ENCODE measurements around the gene RFESD.

RFESD gene

DNA sequence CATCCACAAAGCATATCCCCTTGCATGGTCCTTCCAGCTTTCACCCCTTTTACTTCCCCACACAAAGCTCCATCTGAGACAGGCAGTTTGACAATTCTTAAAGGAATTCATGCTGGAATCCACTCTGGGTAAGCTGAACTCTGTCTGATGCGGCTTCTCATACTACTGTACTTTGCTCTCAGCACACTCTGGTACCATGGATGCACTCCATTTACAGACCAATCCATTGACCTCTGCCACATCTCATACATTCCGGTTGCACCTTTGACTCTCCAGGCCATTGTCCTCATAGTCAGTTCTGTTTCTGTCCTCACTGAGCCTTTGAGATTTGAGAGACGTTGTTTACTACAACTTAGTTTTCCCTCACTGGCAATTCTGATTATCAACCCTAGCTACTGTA, 24.0 kb downstream of the RFESD start:
- H4K12ac ChIP-seq (ENCODE audit: low read depth, low read length), result no peak overlapping the region
- no peak overlapping the region for H3K18ac ChIP-seq (ENCODE audit: low read length)
- H3K27me3 ChIP-seq (ENCODE audit: insufficient read depth, low read length), result no peaks in the 10 kb centered on the region
- no peak overlapping the region for H3K4ac ChIP-seq (ENCODE audit: low read depth, low read length)
- H3K23ac ChIP-seq (ENCODE audit: low read length), result no peak overlapping the region
- no peak overlapping the region for H3K4me3 ChIP-seq (ENCODE audit: low read depth, low read length)
- peak overlapping the region; percentile 50 for H4K91ac ChIP-seq (ENCODE audit: low read depth, low read length)
- H3K9me3 ChIP-seq (ENCODE audit: insufficient read depth, low read depth, low read length), result no peaks in the 10 kb centered on the region
- H4K8ac ChIP-seq (ENCODE audit: low read depth, low read length), result no peak overlapping the region
- H3K4me2 ChIP-seq (ENCODE audit: low read length), result no peak overlapping the region
- H3K4me1 ChIP-seq (ENCODE audit: control insufficient read depth in 1 of 2, insufficient read depth in 2 of 2, low read length in 2 of 2), result peaks cover 11 to 21% of the 10 kb centered on the region in 2 experiments
- peaks cover 13% of the 10 kb centered on the region for H3K79me1 ChIP-seq (ENCODE audit: low read length)
- H2BK12ac ChIP-seq (ENCODE audit: low read length), result no peak overlapping the region
- no peaks in the 10 kb centered on the region for H3K79me2 ChIP-seq (ENCODE audit: control insufficient read depth, insufficient read depth, low read length, poor library complexity)
- DNase-seq, result peak in 1 of 2 donors; percentile 38
- no peak overlapping the region for H2BK5ac ChIP-seq (ENCODE audit: low read depth, low read length, poor library complexity)
- peak overlapping the region; percentile 36 for H2BK120ac ChIP-seq (ENCODE audit: insufficient read depth, low read length, poor library complexity)
- no peak overlapping the region for H2AFZ ChIP-seq (ENCODE audit: insufficient read depth, low read length, poor library complexity)
- no CpG with 5 or more reads among the region's 3 CpGs for WGBS (ENCODE audit: extremely low coverage, insufficient coverage, insufficient read length)
- no peak overlapping the region for H2AK5ac ChIP-seq (ENCODE audit: low read length)
- H3K14ac ChIP-seq (ENCODE audit: low read length), result peak overlapping the region; percentile 16
- peak overlapping the region; percentile 23 for H3K27ac ChIP-seq (ENCODE audit: low read depth, low read length)
- H3K9ac ChIP-seq (ENCODE audit: low read length), result no peak overlapping the region
- H3K36me3 ChIP-seq (ENCODE audit: control insufficient read depth in 1 of 2, insufficient read depth in 2 of 2, low read length in 2 of 2), result no peaks in the 10 kb centered on the region

DNA sequence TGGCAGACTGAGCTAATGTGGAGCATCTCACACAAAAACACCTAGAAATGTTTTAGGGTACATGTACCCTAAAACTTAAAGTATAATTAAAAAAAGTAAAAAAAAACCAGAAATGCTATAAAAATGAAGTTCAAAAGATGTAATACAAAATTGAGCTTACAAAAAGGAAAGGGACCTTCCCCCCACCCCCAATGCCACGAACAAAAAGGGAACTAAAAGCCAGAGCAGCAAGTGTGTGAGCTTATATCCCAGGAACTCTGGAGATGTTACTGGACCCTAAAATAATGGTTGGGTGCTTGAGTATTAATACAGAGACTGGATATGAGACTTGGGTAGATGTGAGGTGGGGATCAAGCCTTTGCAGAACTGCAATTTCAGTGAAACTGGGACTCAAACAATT, 25.2 kb downstream of the RFESD start:
- H4K12ac ChIP-seq (ENCODE audit: low read depth, low read length), result no peak overlapping the region
- H3K23ac ChIP-seq (ENCODE audit: low read length), result no peak overlapping the region

DNA sequence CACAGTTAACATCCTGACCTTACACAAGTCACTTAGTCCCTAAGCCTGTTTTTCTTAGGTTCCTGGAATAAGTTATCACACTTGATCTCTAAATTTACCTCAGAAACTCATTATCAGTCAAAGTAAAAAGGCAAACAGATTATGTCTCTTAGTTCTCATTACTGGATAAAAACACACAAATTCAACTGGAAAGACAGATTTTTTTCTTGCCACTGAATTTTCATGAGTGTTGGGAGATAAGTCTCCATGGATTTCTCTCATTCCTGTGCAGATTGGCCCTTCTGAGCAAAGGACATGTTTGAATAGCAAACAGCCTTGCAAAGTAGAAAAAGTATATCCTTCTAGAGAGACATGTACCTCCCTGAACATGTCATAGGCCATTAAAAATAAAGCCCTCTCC, 26.1 kb downstream of the RFESD start:
- Histone ChIP-seq H2AFZ (ENCODE audit: insufficient read depth, low read length, poor library complexity) (no peak overlapping the region), H3K9me3 (ENCODE audit: insufficient read depth, low read depth, low read length) (no peaks in the 10 kb centered on the region), H3K14ac (ENCODE audit: low read length) (no peak overlapping the region), H3K4me1 (ENCODE audit: control insufficient read depth in 1 of 2, insufficient read depth in 2 of 2, low read length in 2 of 2) (peaks cover 11 to 21% of the 10 kb centered on the region in 2 experiments), H3K27ac (ENCODE audit: low read depth, low read length) (no peak overlapping the region), H3K4me3 (ENCODE audit: low read depth, low read length) (no peak overlapping the region), H3K23ac (ENCODE audit: low read length) (no peak overlapping the region), H3K18ac (ENCODE audit: low read length) (no peak overlapping the region), H3K4ac (ENCODE audit: low read depth, low read length) (no peak overlapping the region), H2BK5ac (ENCODE audit: low read depth, low read length, poor library complexity) (no peak overlapping the region), H4K12ac (ENCODE audit: low read depth, low read length) (no peak overlapping the region), H3K79me1 (ENCODE audit: low read length) (peaks cover 13% of the 10 kb centered on the region), H3K27me3 (ENCODE audit: insufficient read depth, low read length) (no peaks in the 10 kb centered on the region), H2BK120ac (ENCODE audit: insufficient read depth, low read length, poor library complexity) (no peak overlapping the region), H3K4me2 (ENCODE audit: low read length) (no peak overlapping the region), H3K9ac (ENCODE audit: low read length) (no peak overlapping the region), H3K36me3 (ENCODE audit: control insufficient read depth in 1 of 2, insufficient read depth in 2 of 2, low read length in 2 of 2) (no peaks in the 10 kb centered on the region), H2AK5ac (ENCODE audit: low read length) (no peak overlapping the region), H3K79me2 (ENCODE audit: control insufficient read depth, insufficient read depth, low read length, poor library complexity) (no peaks in the 10 kb centered on the region), H4K91ac (ENCODE audit: low read depth, low read length) (no peak overlapping the region), H4K8ac (ENCODE audit: low read depth, low read length) (no peak overlapping the region), H2BK12ac (ENCODE audit: low read length) (no peak overlapping the region)
- peak; percentile 10 to 61 for DNase-seq

More for the DNA sequence above, 25.2 kb downstream of the RFESD start:
- DNase-seq, result no peak
- peak overlapping the region; percentile 50 for H2BK12ac ChIP-seq (ENCODE audit: low read length)
- no peak overlapping the region for H3K18ac ChIP-seq (ENCODE audit: low read length)
- H3K36me3 ChIP-seq (ENCODE audit: control insufficient read depth in 1 of 2, insufficient read depth in 2 of 2, low read length in 2 of 2), result no peaks in the 10 kb centered on the region
- H2BK120ac ChIP-seq (ENCODE audit: insufficient read depth, low read length, poor library complexity), result peak overlapping the region; percentile 64
- H2BK5ac ChIP-seq (ENCODE audit: low read depth, low read length, poor library complexity), result no peak overlapping the region
- no CpG with 5 or more reads among the region's 1 CpG for WGBS (ENCODE audit: extremely low coverage, insufficient coverage, insufficient read length)
- H3K4ac ChIP-seq (ENCODE audit: low read depth, low read length), result no peak overlapping the region
- no peak overlapping the region for H2AK5ac ChIP-seq (ENCODE audit: low read length)
- no peak overlapping the region for H3K9ac ChIP-seq (ENCODE audit: low read length)
- H3K79me2 ChIP-seq (ENCODE audit: control insufficient read depth, insufficient read depth, low read length, poor library complexity), result no peaks in the 10 kb centered on the region
- H3K4me1 ChIP-seq (ENCODE audit: control insufficient read depth in 1 of 2, insufficient read depth in 2 of 2, low read length in 2 of 2), result peaks cover 11 to 21% of the 10 kb centered on the region in 2 experiments
- H3K4me3 ChIP-seq (ENCODE audit: low read depth, low read length), result no peak overlapping the region
- H3K9me3 ChIP-seq (ENCODE audit: insufficient read depth, low read depth, low read length), result no peaks in the 10 kb centered on the region
- no peak overlapping the region for H2AFZ ChIP-seq (ENCODE audit: insufficient read depth, low read length, poor library complexity)
- H3K14ac ChIP-seq (ENCODE audit: low read length), result peak overlapping the region; percentile 53
- H4K8ac ChIP-seq (ENCODE audit: low read depth, low read length), result no peak overlapping the region
- H4K91ac ChIP-seq (ENCODE audit: low read depth, low read length), result peak overlapping the region; percentile 63
- no peak overlapping the region for H3K4me2 ChIP-seq (ENCODE audit: low read length)
- H3K27ac ChIP-seq (ENCODE audit: low read depth, low read length), result no peak overlapping the region
- no peaks in the 10 kb centered on the region for H3K27me3 ChIP-seq (ENCODE audit: insufficient read depth, low read length)
- H3K79me1 ChIP-seq (ENCODE audit: low read length), result peaks cover 13% of the 10 kb centered on the region

DNA sequence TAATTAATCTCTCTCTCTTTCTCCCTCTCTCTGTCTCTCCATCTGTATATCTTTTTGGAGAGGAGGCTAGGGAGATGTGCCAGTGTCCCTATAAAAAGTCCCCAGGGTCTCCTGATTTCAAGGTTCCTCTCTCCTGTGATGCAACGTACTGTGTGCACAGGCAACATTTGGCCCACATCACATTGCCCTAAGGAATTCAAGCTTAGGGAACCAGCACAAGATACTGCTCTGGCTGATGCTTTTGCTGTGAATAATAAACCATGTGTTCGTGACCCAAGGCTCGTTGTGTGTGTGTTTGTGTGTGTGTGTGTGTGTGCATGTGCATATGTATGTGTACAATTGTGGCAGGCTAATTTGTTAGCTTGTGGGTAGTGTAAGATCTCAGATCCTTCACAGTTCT, 26.5 kb downstream of the RFESD start:
- H4K91ac ChIP-seq (ENCODE audit: low read depth, low read length), result no peak overlapping the region
- H4K12ac ChIP-seq (ENCODE audit: low read depth, low read length), result no peak overlapping the region
- H3K18ac ChIP-seq (ENCODE audit: low read length), result no peak overlapping the region
- H3K27ac ChIP-seq (ENCODE audit: low read depth, low read length), result no peak overlapping the region
- no peak overlapping the region for H2BK12ac ChIP-seq (ENCODE audit: low read length)
- H3K9ac ChIP-seq (ENCODE audit: low read length), result no peak overlapping the region
- H4K8ac ChIP-seq (ENCODE audit: low read depth, low read length), result no peak overlapping the region
- WGBS (ENCODE audit: extremely low coverage, insufficient coverage, insufficient read length), result no CpG with 5 or more reads among the region's 3 CpGs
- peaks cover 13% of the 10 kb centered on the region for H3K79me1 ChIP-seq (ENCODE audit: low read length)
- H2AFZ ChIP-seq (ENCODE audit: insufficient read depth, low read length, poor library complexity), result no peak overlapping the region
- no peak overlapping the region for H2BK5ac ChIP-seq (ENCODE audit: low read depth, low read length, poor library complexity)
- peaks cover 11 to 21% of the 10 kb centered on the region in 2 experiments for H3K4me1 ChIP-seq (ENCODE audit: control insufficient read depth in 1 of 2, insufficient read depth in 2 of 2, low read length in 2 of 2)
- H3K4ac ChIP-seq (ENCODE audit: low read depth, low read length), result no peak overlapping the region
- DNase-seq, result peak; percentile 88 to 90
- H3K27me3 ChIP-seq (ENCODE audit: insufficient read depth, low read length), result no peaks in the 10 kb centered on the region
- no peak overlapping the region for H3K14ac ChIP-seq (ENCODE audit: low read length)
- no peaks in the 10 kb centered on the region for H3K9me3 ChIP-seq (ENCODE audit: insufficient read depth, low read depth, low read length)
- no peak overlapping the region for H3K4me3 ChIP-seq (ENCODE audit: low read depth, low read length)
- no peaks in the 10 kb centered on the region for H3K79me2 ChIP-seq (ENCODE audit: control insufficient read depth, insufficient read depth, low read length, poor library complexity)
- H3K23ac ChIP-seq (ENCODE audit: low read length), result no peak overlapping the region
- no peaks in the 10 kb centered on the region for H3K36me3 ChIP-seq (ENCODE audit: control insufficient read depth in 1 of 2, insufficient read depth in 2 of 2, low read length in 2 of 2)
- no peak overlapping the region for H2AK5ac ChIP-seq (ENCODE audit: low read length)
- H2BK120ac ChIP-seq (ENCODE audit: insufficient read depth, low read length, poor library complexity), result no peak overlapping the region
- no peak overlapping the region for H3K4me2 ChIP-seq (ENCODE audit: low read length)

Data from trophoblast cell (in vitro differentiated cells and primary cell).